Stimulated activated CD8-positive, alpha-beta memory T cell treated with anti-CD3 and anti-CD28 coated beads, Interleukin-2, amount 100 ng/mL, for 1 hour (primary cell): ENCODE data around the gene PFKP.
A peak's percentile ranks its signal among the peaks of the same experiment; 100 is the strongest.
"Not testable (repeated sequence)": the region's sequence is repeated elsewhere in the genome, so short reads cannot be mapped to it uniquely, and the experiment has no call there.

ENCODE experiments used
- DNase-seq, 2 donors: peaks; one replicate each; pipeline ENCODE4 v3.0.0-alpha.2; 2020; ENCODE audit warnings: low read depth in 2 of 2

Gene PFKP

GRCh38 chr10:3154666-3155065 is 87.3 kb downstream of the PFKP start:
- DNase-seq: no peak

GRCh38 chr10:3159152-3159551 is 91.8 kb downstream of the PFKP start:
- no peak for DNase-seq

- no peak for DNase-seq
Observed at GRCh38 chr10:3162533-3162932, 95.2 kb downstream of the PFKP start.

GRCh38 chr10:3163879-3164278 is 96.5 kb downstream of the PFKP start:
- DNase-seq: no peak

- DNase-seq: no peak
Observed at GRCh38 chr10:3165196-3165595, 97.8 kb downstream of the PFKP start.

- no peak for DNase-seq
Observed at GRCh38 chr10:3166496-3167290, 99.3 kb downstream of the PFKP start.

GRCh38 chr10:3167611-3168330 is 100.4 kb downstream of the PFKP start:
- DNase-seq: no peak

GRCh38 chr10:3169271-3169670 is 101.9 kb downstream of the PFKP start:
- DNase-seq: no peak

GRCh38 chr10:3169673-3170072 is 102.3 kb downstream of the PFKP start:
- no peak for DNase-seq

GRCh38 chr10:3171488-3171887 is 104.1 kb downstream of the PFKP start:
- DNase-seq: not testable (repeated sequence)

GRCh38 chr10:3172081-3172445 is 104.7 kb downstream of the PFKP start:
- no peak for DNase-seq

GRCh38 chr10:3172446-3173170 is 105.3 kb downstream of the PFKP start, which contains the start of gene PITRM1:
Gene PITRM1, minus strand, starts transcription at chr10:3172782. Its CDS starts 10 bp downstream, at chr10:3172772.
- DNase-seq: peak; percentile 96 to 98

- DNase-seq: peak in 1 of 2 donors; percentile 59
Observed at GRCh38 chr10:3173171-3173878, 106.0 kb downstream of the PFKP start.

- DNase-seq: no peak
Observed at GRCh38 chr10:3178042-3178441, 110.7 kb downstream of the PFKP start.

- DNase-seq: no peak
Observed at GRCh38 chr10:3179174-3179573, 111.8 kb downstream of the PFKP start.

- DNase-seq: no peak
Observed at GRCh38 chr10:3180355-3181025, 113.1 kb downstream of the PFKP start.

GRCh38 chr10:3185386-3185785 is 118.0 kb downstream of the PFKP start:
- DNase-seq: no peak

GRCh38 chr10:3186368-3186767 is 119.0 kb downstream of the PFKP start:
- peak in 1 of 2 donors; percentile 10 for DNase-seq
